ENCODE data around the gene SLC7A10.

GRCh38 chr19:33247441-33247819 is 21.8 kb upstream of the SLC7A10 start:
- TF ChIP-seq CTCF (IDR thresholded peaks at IDR 0.05): no peak
- TF ChIP-seq POLR2A (IDR thresholded peaks at IDR 0.05): no peak

All from testis (tissue), 2 donors.